Neutrophil (primary cell): Measurements from ENCODE around the gene ANKS1A.

Experiments used
- H3K27ac ChIP-seq: fragments of 200-600 bp; sonication (generic); 2 replicates; pipeline ENCODE4 v1.5.1; 2016; ENCODE audit warnings: mild to moderate bottlenecking, moderate library complexity
- H3K27me3 ChIP-seq: fragments of 200-600 bp; sonication (generic); 2 replicates; pipeline ENCODE4 v1.6.0; 2016; ENCODE audit warnings: mild to moderate bottlenecking
- H3K36me3 ChIP-seq: fragments of 200-600 bp; sonication (generic); 2 replicates; pipeline ENCODE4 v1.5.1; 2017
- H3K4me1 ChIP-seq, 2 experiments: fragments of 200-600 bp in 1 of 2; sonication (generic) in 1 of 2; 1 replicate in 1 of 2; 2 replicates in 1 of 2; pipeline versions ENCODE4 v1.5.1 to v1.6.1; 2013 to 2016; ENCODE audit warnings: low read depth in 1 of 2, low read length in 1 of 2, mild to moderate bottlenecking in 1 of 2, moderate library complexity in 1 of 2; ENCODE audit not compliant: control insufficient read depth in 1 of 2, insufficient read depth in 1 of 2
- H3K4me3 ChIP-seq, 2 experiments: fragments of 200-600 bp in 1 of 2; sonication (generic) in 1 of 2; 1 replicate in 1 of 2; 2 replicates in 1 of 2; pipeline ENCODE4 v1.5.1; 2013 to 2016; ENCODE audit warnings: low read depth in 1 of 2, low read length in 1 of 2, mild to moderate bottlenecking in 1 of 2, moderate library complexity in 1 of 2
- H3K9me3 ChIP-seq: fragments of 200-600 bp; sonication (generic); 2 replicates; pipeline ENCODE4 v1.5.1; 2016
- TF ChIP-seq, protein P1 (sequence below): fragments of 200-600 bp; sonication (generic); IDR thresholded peaks from 2 replicates; pipeline ENCODE4 v1.5.1; 2016; ENCODE audit warnings: antibody characterized with exemption

ANKS1A gene

DNA sequence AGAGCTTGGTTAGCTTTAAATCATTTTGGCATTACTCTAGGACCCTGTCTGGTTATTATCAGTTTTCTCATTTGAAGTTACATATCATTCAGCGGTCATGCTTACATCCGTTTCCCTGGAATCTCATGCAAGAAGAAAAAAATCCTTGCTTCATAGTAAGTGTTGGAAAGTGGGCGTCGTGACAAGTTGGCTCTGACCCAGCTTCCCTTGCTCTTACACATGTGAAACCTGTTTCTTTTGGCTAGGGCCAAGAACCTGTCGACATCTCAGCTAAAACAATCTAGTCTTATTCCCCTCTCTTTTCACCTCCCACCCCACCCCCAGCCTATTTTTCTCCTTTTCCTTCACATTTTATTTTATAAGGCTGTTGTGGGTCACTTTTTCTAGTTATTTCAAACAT lies 45.5 kb downstream of the ANKS1A start:
- Histone ChIP-seq H3K4me1 (peaks cover 0 to 5% of the 10 kb centered on the region in 2 experiments), H3K36me3 (no peaks in the 10 kb centered on the region), H3K4me3 (no peak overlapping the region), H3K27me3 (no peaks in the 10 kb centered on the region), H3K27ac (no peak overlapping the region), H3K9me3 (no peaks in the 10 kb centered on the region)
- TF ChIP-seq, protein P1, sequence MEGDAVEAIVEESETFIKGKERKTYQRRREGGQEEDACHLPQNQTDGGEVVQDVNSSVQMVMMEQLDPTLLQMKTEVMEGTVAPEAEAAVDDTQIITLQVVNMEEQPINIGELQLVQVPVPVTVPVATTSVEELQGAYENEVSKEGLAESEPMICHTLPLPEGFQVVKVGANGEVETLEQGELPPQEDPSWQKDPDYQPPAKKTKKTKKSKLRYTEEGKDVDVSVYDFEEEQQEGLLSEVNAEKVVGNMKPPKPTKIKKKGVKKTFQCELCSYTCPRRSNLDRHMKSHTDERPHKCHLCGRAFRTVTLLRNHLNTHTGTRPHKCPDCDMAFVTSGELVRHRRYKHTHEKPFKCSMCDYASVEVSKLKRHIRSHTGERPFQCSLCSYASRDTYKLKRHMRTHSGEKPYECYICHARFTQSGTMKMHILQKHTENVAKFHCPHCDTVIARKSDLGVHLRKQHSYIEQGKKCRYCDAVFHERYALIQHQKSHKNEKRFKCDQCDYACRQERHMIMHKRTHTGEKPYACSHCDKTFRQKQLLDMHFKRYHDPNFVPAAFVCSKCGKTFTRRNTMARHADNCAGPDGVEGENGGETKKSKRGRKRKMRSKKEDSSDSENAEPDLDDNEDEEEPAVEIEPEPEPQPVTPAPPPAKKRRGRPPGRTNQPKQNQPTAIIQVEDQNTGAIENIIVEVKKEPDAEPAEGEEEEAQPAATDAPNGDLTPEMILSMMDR, result no peak

- H3K36me3 ChIP-seq, result no peaks in the 10 kb centered on the region
- TF ChIP-seq, protein P1, result no peak
- H3K4me3 ChIP-seq, result no peak overlapping the region
- no peaks in the 10 kb centered on the region for H3K9me3 ChIP-seq
- H3K27ac ChIP-seq, result no peak overlapping the region
- H3K27me3 ChIP-seq, result no peaks in the 10 kb centered on the region
- H3K4me1 ChIP-seq, result no peaks in the 10 kb centered on the region
Observed at GRCh38 chr6:34938268-34938667, 49.2 kb downstream of the ANKS1A start.

GRCh38 chr6:34940030-34940434 lies 51.0 kb downstream of the ANKS1A start:
- H3K4me1 ChIP-seq, result no peaks in the 10 kb centered on the region
- TF ChIP-seq, protein P1, result no peak
- H3K9me3 ChIP-seq, result no peaks in the 10 kb centered on the region
- H3K4me3 ChIP-seq, result no peak overlapping the region
- H3K27ac ChIP-seq, result no peak overlapping the region
- H3K36me3 ChIP-seq, result no peaks in the 10 kb centered on the region
- H3K27me3 ChIP-seq, result no peaks in the 10 kb centered on the region

DNA sequence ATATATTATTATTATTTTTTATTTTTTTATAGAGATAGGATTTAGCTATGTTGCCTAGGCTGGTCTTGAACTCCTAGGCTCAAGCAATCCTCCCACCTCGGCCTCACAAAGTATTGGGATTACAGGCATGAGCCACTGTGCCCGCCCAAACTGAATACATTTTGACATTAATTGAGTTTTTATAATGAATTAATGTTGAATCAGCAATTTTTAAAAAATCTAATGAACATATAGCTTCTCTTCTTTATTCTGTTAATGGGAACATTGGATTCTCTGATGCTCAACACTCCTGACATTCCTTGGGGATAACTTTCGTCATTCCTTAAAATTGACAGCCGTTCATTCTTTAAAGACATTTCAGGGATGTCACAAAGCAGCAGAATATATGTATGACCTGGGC lies 52.4 kb downstream of the ANKS1A start:
- Histone ChIP-seq H3K36me3 (no peaks in the 10 kb centered on the region), H3K4me3 (no peak overlapping the region), H3K9me3 (no peaks in the 10 kb centered on the region), H3K4me1 (no peaks in the 10 kb centered on the region), H3K27me3 (no peaks in the 10 kb centered on the region), H3K27ac (no peak overlapping the region)
- TF ChIP-seq, protein P1, result no peak

- TF ChIP-seq, protein P1, result no peak
- Histone ChIP-seq H3K36me3 (no peaks in the 10 kb centered on the region), H3K27me3 (no peaks in the 10 kb centered on the region), H3K4me3 (no peak overlapping the region), H3K4me1 (no peaks in the 10 kb centered on the region), H3K9me3 (no peaks in the 10 kb centered on the region), H3K27ac (no peak overlapping the region)
Observed at GRCh38 chr6:34945317-34945716, 56.3 kb downstream of the ANKS1A start.

DNA sequence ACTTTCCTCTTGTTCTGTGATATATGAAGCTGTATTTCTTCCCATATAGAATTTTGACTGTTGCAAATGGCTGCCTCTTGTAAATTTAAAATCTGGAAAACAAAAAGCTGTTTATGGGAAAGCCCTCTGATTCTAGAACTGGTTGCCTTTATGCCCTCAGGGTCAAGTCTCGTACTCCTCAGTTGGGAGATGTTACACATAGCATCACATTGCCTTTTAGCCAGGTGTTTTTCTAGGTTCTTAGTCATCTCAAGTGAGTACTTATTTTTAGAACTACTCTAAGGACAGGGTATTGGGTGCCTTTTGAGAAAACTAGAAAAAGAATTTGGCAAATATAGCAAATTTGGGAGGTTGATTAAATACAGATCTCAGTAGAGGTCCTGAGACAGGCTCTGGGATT lies 58.5 kb downstream of the ANKS1A start:
- H3K27me3 ChIP-seq, result no peaks in the 10 kb centered on the region
- TF ChIP-seq, protein P1, result no peak
- no peaks in the 10 kb centered on the region for H3K36me3 ChIP-seq
- no peak overlapping the region for H3K4me3 ChIP-seq
- H3K27ac ChIP-seq, result no peak overlapping the region
- no peaks in the 10 kb centered on the region for H3K9me3 ChIP-seq
- H3K4me1 ChIP-seq, result no peaks in the 10 kb centered on the region
